Measurements from ENCODE around the gene LZTR1.
A peak's percentile ranks its signal among the peaks of the same experiment; 100 is the strongest.
"Not testable (repeated sequence)": the region's sequence is repeated elsewhere in the genome, so short reads cannot be mapped to it uniquely, and the experiment has no call there.

LZTR1 gene

GRCh38 chr22:20981787-20982562, at the start of gene LZTR1:
LZTR1 (plus strand) TSS chr22:20982297; CDS start chr22:20982372, 75 bp downstream.
- H3K27ac ChIP-seq (ENCODE audit: low read length): peak within 1 kb of the TSS; percentile 62
- H3K4me2 ChIP-seq (ENCODE audit: low read length): peak within 1 kb of the TSS; percentile 97
- peak within 1 kb of the TSS; percentile 74 for H2AFZ ChIP-seq (ENCODE audit: low read depth, low read length)
- TF ChIP-seq EZH2phosphoT487 (IDR thresholded peaks at IDR 0.05; ENCODE audit: low read depth): no peak
- peak; percentile 64 for TF ChIP-seq CTCF (IDR thresholded peaks at IDR 0.05; ENCODE audit: low read depth, low read length)
- peaks cover 20% of the 10 kb centered on the region for H3K79me2 ChIP-seq (ENCODE audit: low read length)
- H3K4me3 ChIP-seq (ENCODE audit: low read length): peak within 1 kb of the TSS; percentile 96
- peaks cover 16% of the 10 kb centered on the region for H3K4me1 ChIP-seq (ENCODE audit: low read length)
- H3K36me3 ChIP-seq (replicated peaks; ENCODE audit: low read depth, low read length): peaks cover 15% of the 10 kb centered on the region
- no peaks in the 10 kb centered on the region for H4K20me1 ChIP-seq (ENCODE audit: insufficient read depth, low read length)
- peak within 1 kb of the TSS; percentile 98 for H3K9ac ChIP-seq (ENCODE audit: low read length)
- H3K27me3 ChIP-seq (ENCODE audit: low read depth, low read length): no peaks in the 10 kb centered on the region
- no peaks in the 10 kb centered on the region for H3K9me3 ChIP-seq (ENCODE audit: insufficient read depth, low read length)

- H3K27me3 ChIP-seq (ENCODE audit: low read depth, low read length): no peaks in the 10 kb centered on the region
- peaks cover 100% of the 10 kb centered on the region for H3K79me2 ChIP-seq (ENCODE audit: low read length)
- no peak overlapping the region for H3K4me2 ChIP-seq (ENCODE audit: low read length)
- H3K4me1 ChIP-seq (ENCODE audit: low read length): peaks cover 15% of the 10 kb centered on the region
- no peak overlapping the region for H2AFZ ChIP-seq (ENCODE audit: low read depth, low read length)
- TF ChIP-seq CTCF (IDR thresholded peaks at IDR 0.05; ENCODE audit: low read depth, low read length) (no peak), EZH2phosphoT487 (IDR thresholded peaks at IDR 0.05; ENCODE audit: low read depth) (no peak)
- no peak overlapping the region for H3K9ac ChIP-seq (ENCODE audit: low read length)
- H3K36me3 ChIP-seq (replicated peaks; ENCODE audit: low read depth, low read length): peaks cover 38% of the 10 kb centered on the region
- H3K4me3 ChIP-seq (ENCODE audit: low read length): no peak overlapping the region
- H3K27ac ChIP-seq (ENCODE audit: low read length): no peak overlapping the region
- H4K20me1 ChIP-seq (ENCODE audit: insufficient read depth, low read length): peaks cover 91% of the 10 kb centered on the region
- no peaks in the 10 kb centered on the region for H3K9me3 ChIP-seq (ENCODE audit: insufficient read depth, low read length)
Observed at GRCh38 chr22:20933910-20934309, 48.2 kb upstream of the LZTR1 start.

- not testable (repeated sequence) for H3K9me3 ChIP-seq (ENCODE audit: insufficient read depth, low read length); H2AFZ ChIP-seq (ENCODE audit: low read depth, low read length); H3K9ac ChIP-seq (ENCODE audit: low read length); H3K27ac ChIP-seq (ENCODE audit: low read length); H3K27me3 ChIP-seq (ENCODE audit: low read depth, low read length); H3K4me3 ChIP-seq (ENCODE audit: low read length); H3K4me2 ChIP-seq (ENCODE audit: low read length)
- Histone ChIP-seq H4K20me1 (ENCODE audit: insufficient read depth, low read length) (peaks cover 94% of the 10 kb centered on the region), H3K4me1 (ENCODE audit: low read length) (peaks cover 15% of the 10 kb centered on the region), H3K36me3 (replicated peaks; ENCODE audit: low read depth, low read length) (peaks cover 33% of the 10 kb centered on the region), H3K79me2 (ENCODE audit: low read length) (peaks cover 100% of the 10 kb centered on the region)
Observed at GRCh38 chr22:20935049-20935448, 47.0 kb upstream of the LZTR1 start.

GRCh38 chr22:20935780-20936539, 46.1 kb upstream of the LZTR1 start:
- H3K27me3 ChIP-seq (ENCODE audit: low read depth, low read length); H3K4me2 ChIP-seq (ENCODE audit: low read length); H3K4me3 ChIP-seq (ENCODE audit: low read length); H3K9ac ChIP-seq (ENCODE audit: low read length); H3K27ac ChIP-seq (ENCODE audit: low read length); H2AFZ ChIP-seq (ENCODE audit: low read depth, low read length); H3K9me3 ChIP-seq (ENCODE audit: insufficient read depth, low read length): not testable (repeated sequence)
- Histone ChIP-seq H4K20me1 (ENCODE audit: insufficient read depth, low read length) (peaks cover 95% of the 10 kb centered on the region), H3K79me2 (ENCODE audit: low read length) (peaks cover 100% of the 10 kb centered on the region), H3K36me3 (replicated peaks; ENCODE audit: low read depth, low read length) (peaks cover 34% of the 10 kb centered on the region), H3K4me1 (ENCODE audit: low read length) (peaks cover 15% of the 10 kb centered on the region)
